Loucy (cell line): Measurements from ENCODE around the gene HMCES.

Experiments
- H2AFZ ChIP-seq: fragments of 200-600 bp; sonication (generic); 2 replicates; pipeline ENCODE4 v1.6.0; 2016; ENCODE audit warnings: antibody characterized with exemption, mild to moderate bottlenecking, low read length, moderate library complexity
- H3F3A ChIP-seq: fragments of 200-600 bp; 2 replicates; pipeline ENCODE4 v1.6.0; 2016; ENCODE audit warnings: antibody characterized with exemption, low read depth, mild to moderate bottlenecking
- H3K27me3 ChIP-seq: fragments of 200-600 bp; sonication (generic); 2 replicates; pipeline ENCODE4 v1.6.1; 2014; ENCODE audit warnings: low read length, mild to moderate bottlenecking; ENCODE audit not compliant: insufficient read depth, poor library complexity, severe bottlenecking
- H3K36me3 ChIP-seq: fragments of 200-600 bp; sonication (generic); 2 replicates; pipeline ENCODE4 v1.6.1; 2016; ENCODE audit warnings: low read length; ENCODE audit not compliant: insufficient read depth
- H3K4me1 ChIP-seq: fragments of 200-600 bp; sonication (generic); 2 replicates; pipeline ENCODE4 v1.5.1; 2014; ENCODE audit warnings: low read length, mild to moderate bottlenecking; ENCODE audit not compliant: insufficient read depth, poor library complexity, severe bottlenecking
- H3K4me2 ChIP-seq: fragments of 200-600 bp; sonication (generic); 2 replicates; pipeline ENCODE4 v1.6.0; 2014; ENCODE audit warnings: antibody characterized with exemption, low read length, low read depth, mild to moderate bottlenecking; ENCODE audit not compliant: poor library complexity, severe bottlenecking
- H3K4me3 ChIP-seq: fragments of 200-600 bp; sonication (generic); 2 replicates; pipeline ENCODE4 v1.5.1; 2014; ENCODE audit warnings: low read length, mild to moderate bottlenecking, mixed read lengths; ENCODE audit not compliant: poor library complexity, severe bottlenecking
- H3K79me2 ChIP-seq: fragments of 200-600 bp; sonication (generic); 2 replicates; pipeline ENCODE4 v1.6.1; 2014; ENCODE audit warnings: low read length; ENCODE audit not compliant: insufficient read depth
- H3K9ac ChIP-seq: fragments of 200-600 bp; sonication (generic); 2 replicates; pipeline ENCODE4 v1.6.0; 2014; ENCODE audit warnings: mild to moderate bottlenecking, low read depth, low read length, moderate library complexity; ENCODE audit not compliant: poor library complexity, severe bottlenecking
- H3K9me2 ChIP-seq: fragments of 200-600 bp; sonication (generic); replicated peaks from 2 replicates; pipeline ENCODE4 v1.6.1; 2016; ENCODE audit warnings: low read depth, low read length, mixed read lengths
- H3K9me3 ChIP-seq: fragments of 200-600 bp; sonication (generic); 2 replicates; pipeline ENCODE4 v1.6.1; 2014; ENCODE audit warnings: mild to moderate bottlenecking, antibody characterized with exemption, low read length, low read depth; ENCODE audit not compliant: insufficient read depth
- H4K20me1 ChIP-seq: fragments of 200-600 bp; sonication (generic); 2 replicates; pipeline ENCODE4 v1.6.0; 2014; ENCODE audit warnings: antibody characterized with exemption, low read length, mild to moderate bottlenecking; ENCODE audit not compliant: insufficient read depth, poor library complexity, severe bottlenecking
- EZH2phosphoT487 ChIP-seq: fragments of 200-600 bp; IDR thresholded peaks from 2 replicates; pipeline ENCODE4 v1.6.1; 2018; ENCODE audit warnings: antibody characterized with exemption, mild to moderate bottlenecking, moderate library complexity, borderline replicate concordance
- TF ChIP-seq, protein P1 (sequence below): fragments of 200-600 bp; sonication (generic); conservative IDR thresholded peaks from 2 replicates; pipeline ENCODE4 v1.5.1; 2014; ENCODE audit warnings: mild to moderate bottlenecking, antibody characterized with exemption, low read length

The HMCES gene

DNA sequence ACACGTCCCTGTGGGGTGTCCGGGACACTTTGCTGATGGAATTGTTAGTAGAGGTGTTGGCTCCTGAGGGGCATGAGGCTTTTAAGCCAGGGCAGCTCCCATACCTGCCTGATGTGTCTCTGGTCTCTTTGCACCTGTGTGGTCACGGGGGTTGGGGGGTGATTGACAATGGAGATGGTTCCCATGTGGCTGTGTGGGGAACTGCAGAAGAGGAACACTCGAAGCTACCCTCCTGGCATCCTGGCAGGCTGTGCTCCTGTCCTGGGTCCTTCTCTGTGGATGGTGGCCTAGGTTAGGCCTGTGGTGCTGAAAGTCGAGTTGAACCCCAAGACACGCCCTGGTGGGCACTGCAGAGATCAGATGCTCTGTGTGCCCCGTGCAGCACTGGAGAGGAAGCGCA is 73.4 kb downstream of the HMCES start:
- H3K79me2 ChIP-seq: no peaks in the 10 kb centered on the region
- TF ChIP-seq EZH2phosphoT487: no peak
- TF ChIP-seq, protein P1, sequence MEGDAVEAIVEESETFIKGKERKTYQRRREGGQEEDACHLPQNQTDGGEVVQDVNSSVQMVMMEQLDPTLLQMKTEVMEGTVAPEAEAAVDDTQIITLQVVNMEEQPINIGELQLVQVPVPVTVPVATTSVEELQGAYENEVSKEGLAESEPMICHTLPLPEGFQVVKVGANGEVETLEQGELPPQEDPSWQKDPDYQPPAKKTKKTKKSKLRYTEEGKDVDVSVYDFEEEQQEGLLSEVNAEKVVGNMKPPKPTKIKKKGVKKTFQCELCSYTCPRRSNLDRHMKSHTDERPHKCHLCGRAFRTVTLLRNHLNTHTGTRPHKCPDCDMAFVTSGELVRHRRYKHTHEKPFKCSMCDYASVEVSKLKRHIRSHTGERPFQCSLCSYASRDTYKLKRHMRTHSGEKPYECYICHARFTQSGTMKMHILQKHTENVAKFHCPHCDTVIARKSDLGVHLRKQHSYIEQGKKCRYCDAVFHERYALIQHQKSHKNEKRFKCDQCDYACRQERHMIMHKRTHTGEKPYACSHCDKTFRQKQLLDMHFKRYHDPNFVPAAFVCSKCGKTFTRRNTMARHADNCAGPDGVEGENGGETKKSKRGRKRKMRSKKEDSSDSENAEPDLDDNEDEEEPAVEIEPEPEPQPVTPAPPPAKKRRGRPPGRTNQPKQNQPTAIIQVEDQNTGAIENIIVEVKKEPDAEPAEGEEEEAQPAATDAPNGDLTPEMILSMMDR: peak; percentile 47
- peaks cover 5% of the 10 kb centered on the region for H3K4me1 ChIP-seq
- no peak overlapping the region for H3K4me3 ChIP-seq
- no peak overlapping the region for H2AFZ ChIP-seq
- H3K4me2 ChIP-seq: no peak overlapping the region
- H3K9me3 ChIP-seq: no peaks in the 10 kb centered on the region
- H4K20me1 ChIP-seq: no peaks in the 10 kb centered on the region
- H3K9me2 ChIP-seq: no peaks in the 10 kb centered on the region
- no peaks in the 10 kb centered on the region for H3K27me3 ChIP-seq
- no peak overlapping the region for H3K9ac ChIP-seq
- no peaks in the 10 kb centered on the region for H3F3A ChIP-seq
- H3K36me3 ChIP-seq: no peaks in the 10 kb centered on the region

DNA sequence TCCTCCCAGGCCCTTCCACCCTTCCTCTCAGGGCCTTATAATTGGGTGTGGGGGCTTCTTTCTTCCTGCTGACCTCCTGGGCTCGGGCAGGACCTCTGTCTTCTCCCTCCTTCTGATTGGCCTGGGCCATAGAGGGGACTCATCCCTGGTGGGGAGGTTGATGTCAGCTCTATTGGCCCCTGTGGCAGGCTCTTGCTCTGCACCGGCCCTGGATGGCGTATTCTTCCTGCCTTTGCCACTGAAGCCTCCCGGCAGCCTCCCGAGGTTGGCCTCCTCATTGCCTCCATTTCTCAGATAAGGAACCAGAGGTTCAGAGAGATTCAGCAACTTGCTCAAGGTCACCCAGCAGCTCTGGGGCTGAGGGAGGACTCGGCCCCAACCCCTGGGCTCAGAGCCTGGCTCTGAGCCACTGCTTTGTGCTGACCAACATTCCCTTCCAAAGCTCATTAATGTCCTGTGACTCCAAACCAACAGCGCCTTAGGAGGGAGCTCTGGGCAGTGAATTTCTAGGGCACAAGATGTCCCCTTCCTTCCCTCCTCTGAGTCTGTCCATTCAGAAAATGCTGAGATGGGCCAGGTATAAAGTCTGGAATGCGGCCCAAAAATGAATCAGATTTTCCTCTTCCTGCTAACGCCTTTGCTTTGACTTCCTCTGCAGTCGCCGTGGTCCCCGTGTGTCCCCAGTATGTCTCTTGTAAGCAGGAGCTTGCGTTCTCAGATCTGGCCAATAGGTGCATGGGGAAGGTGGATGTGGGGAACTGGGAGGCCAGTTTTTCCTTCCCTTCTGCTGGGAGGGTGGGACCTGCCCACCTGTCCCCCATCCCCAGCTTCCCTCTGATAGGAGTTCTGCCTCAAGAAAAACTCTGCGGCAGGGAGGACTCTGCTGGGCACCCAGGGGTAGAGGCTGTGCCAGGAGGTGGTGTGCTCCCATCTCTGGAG is 74.2 kb downstream of the HMCES start:
- Histone ChIP-seq H3K79me2 (no peaks in the 10 kb centered on the region), H3K9me2 (no peaks in the 10 kb centered on the region), H2AFZ (no peak overlapping the region), H3K4me2 (no peak overlapping the region), H3K4me3 (no peak overlapping the region), H4K20me1 (no peaks in the 10 kb centered on the region), H3K36me3 (no peaks in the 10 kb centered on the region), H3K9ac (no peak overlapping the region), H3F3A (no peaks in the 10 kb centered on the region), H3K27me3 (no peaks in the 10 kb centered on the region), H3K9me3 (no peaks in the 10 kb centered on the region), H3K4me1 (no peaks in the 10 kb centered on the region)
- TF ChIP-seq EZH2phosphoT487: no peak
- TF ChIP-seq, protein P1: no peak

DNA sequence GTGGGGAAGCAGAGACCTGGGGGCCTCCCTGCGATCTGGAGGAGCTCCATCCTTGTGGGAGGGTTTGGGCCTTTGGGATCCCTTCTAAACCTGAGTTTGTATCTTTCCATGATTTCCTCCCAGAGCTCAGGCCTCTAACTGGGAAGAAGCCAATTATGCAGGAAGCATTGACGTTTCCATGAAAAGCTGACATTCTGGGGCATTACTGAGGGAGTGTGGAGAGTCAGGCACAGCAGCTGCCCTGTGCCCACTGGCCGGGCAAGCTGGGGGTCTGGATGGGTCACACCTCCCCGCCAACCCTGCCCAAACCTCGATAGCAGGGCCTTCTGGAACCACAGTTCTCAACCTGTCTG is 74.9 kb downstream of the HMCES start:
- Histone ChIP-seq H3K27me3 (no peaks in the 10 kb centered on the region), H3K9me2 (no peaks in the 10 kb centered on the region), H3K4me1 (no peaks in the 10 kb centered on the region), H3K4me3 (no peak overlapping the region), H4K20me1 (no peaks in the 10 kb centered on the region), H3K36me3 (no peaks in the 10 kb centered on the region), H3K79me2 (no peaks in the 10 kb centered on the region), H2AFZ (no peak overlapping the region), H3K9me3 (no peaks in the 10 kb centered on the region), H3F3A (no peaks in the 10 kb centered on the region), H3K9ac (no peak overlapping the region), H3K4me2 (no peak overlapping the region)
- TF ChIP-seq EZH2phosphoT487: no peak
- TF ChIP-seq, protein P1: no peak
